Measurements from ENCODE around the gene CELA2A. TPM values are rescaled to one million over a fixed set of nuclear protein-coding genes. Genes with fewer than 3 reads are reported as not detected.
A peak's percentile ranks its signal among the peaks of the same experiment; 100 is the strongest.

The CELA2A gene
- total RNA-seq, 5 donors from 2014 or later (not counting 1 experiment from before 2014, with no cell fraction given), result 1.3 to 1.8 (median 1.5) TPM; not detected in 2

GRCh38 chr1:15492596-15492995 is 36.1 kb downstream of the CELA2A start:
- Histone ChIP-seq H3K4me1 (ENCODE audit: control insufficient read depth in 1 of 2, extremely low read depth in 1 of 2, insufficient read depth in 2 of 2, low read length in 2 of 2) (no peaks in the 10 kb centered on the region), H3K27ac (ENCODE audit: low read length) (no peak overlapping the region), H3K9me3 (no peaks in the 10 kb centered on the region), H3K4me3 (ENCODE audit: control insufficient read depth in 1 of 2, extremely low read depth in 1 of 2, low read length in 1 of 2) (no peak overlapping the region), H3K27me3 (replicated peaks in 1 of 2; ENCODE audit: control insufficient read depth in 2 of 2, extremely low read depth in 1 of 2, insufficient read depth in 2 of 2, low read length in 1 of 2) (no peaks in the 10 kb centered on the region), H3K36me3 (ENCODE audit: control insufficient read depth in 2 of 2, extremely low read depth in 1 of 2, insufficient read depth in 1 of 2, low read length in 1 of 2) (peaks cover 9 to 18% of the 10 kb centered on the region in 2 donors)
- H3K36me3 Mint-ChIP-seq, result peaks cover 48% of the 10 kb centered on the region
- H3K27me3 Mint-ChIP-seq, result no peaks in the 10 kb centered on the region
- ATAC-seq (replicated peaks in 1 of 4), result no peak
- ChIA-PET POLR2A (no interaction called here), CTCF (no interaction called here)
- DNase-seq, result no peak
- no peak overlapping the region for H3K4me3 Mint-ChIP-seq
- WGBS (ENCODE audit: insufficient coverage), result 100% methylated on average over 1 of the region's 5 CpGs
- H3K4me1 Mint-ChIP-seq, result peaks cover 0 to 3% (median 0%) of the 10 kb centered on the region in 3 donors
- no peaks in the 10 kb centered on the region for H3K9me3 Mint-ChIP-seq
- no peak overlapping the region for H3K27ac Mint-ChIP-seq

GRCh38 chr1:15493869-15494390 is 37.4 kb downstream of the CELA2A start:
- Histone ChIP-seq H3K36me3 (ENCODE audit: control insufficient read depth in 2 of 2, extremely low read depth in 1 of 2, insufficient read depth in 1 of 2, low read length in 1 of 2) (peaks cover 9 to 18% of the 10 kb centered on the region in 2 donors), H3K27me3 (replicated peaks in 1 of 2; ENCODE audit: control insufficient read depth in 2 of 2, extremely low read depth in 1 of 2, insufficient read depth in 2 of 2, low read length in 1 of 2) (no peaks in the 10 kb centered on the region), H3K4me3 (ENCODE audit: control insufficient read depth in 1 of 2, extremely low read depth in 1 of 2, low read length in 1 of 2) (no peak overlapping the region), H3K27ac (ENCODE audit: low read length) (no peak overlapping the region), H3K4me1 (ENCODE audit: control insufficient read depth in 1 of 2, extremely low read depth in 1 of 2, insufficient read depth in 2 of 2, low read length in 2 of 2) (no peaks in the 10 kb centered on the region), H3K9me3 (no peaks in the 10 kb centered on the region)
- no peak for ATAC-seq (replicated peaks in 1 of 4)
- no peak for DNase-seq
- Mint-ChIP-seq H3K36me3 (peaks cover 53% of the 10 kb centered on the region), H3K27me3 (no peaks in the 10 kb centered on the region), H3K9me3 (no peaks in the 10 kb centered on the region), H3K27ac (no peak overlapping the region), H3K4me1 (peaks cover 0 to 3% (median 0%) of the 10 kb centered on the region in 3 donors), H3K4me3 (no peak overlapping the region)
- ChIA-PET POLR2A (no interaction called here), CTCF (no interaction called here)
- WGBS (ENCODE audit: insufficient coverage), result 95% methylated on average over 6 of the region's 9 CpGs

- DNase-seq (no peak), ATAC-seq (replicated peaks in 1 of 4) (no peak)
- Mint-ChIP-seq H3K9me3 (no peaks in the 10 kb centered on the region), H3K27ac (no peak overlapping the region), H3K36me3 (peaks cover 33% of the 10 kb centered on the region), H3K27me3 (no peaks in the 10 kb centered on the region), H3K4me3 (no peak overlapping the region), H3K4me1 (no peaks in the 10 kb centered on the region)
- Histone ChIP-seq H3K9me3 (no peaks in the 10 kb centered on the region), H3K4me1 (ENCODE audit: control insufficient read depth in 1 of 2, extremely low read depth in 1 of 2, insufficient read depth in 2 of 2, low read length in 2 of 2) (no peaks in the 10 kb centered on the region), H3K27ac (ENCODE audit: low read length) (no peak overlapping the region), H3K4me3 (ENCODE audit: control insufficient read depth in 1 of 2, extremely low read depth in 1 of 2, low read length in 1 of 2) (no peak overlapping the region), H3K36me3 (ENCODE audit: control insufficient read depth in 2 of 2, extremely low read depth in 1 of 2, insufficient read depth in 1 of 2, low read length in 1 of 2) (peaks cover 5 to 23% of the 10 kb centered on the region in 2 donors), H3K27me3 (replicated peaks in 1 of 2; ENCODE audit: control insufficient read depth in 2 of 2, extremely low read depth in 1 of 2, insufficient read depth in 2 of 2, low read length in 1 of 2) (no peaks in the 10 kb centered on the region)
- ChIA-PET CTCF (no interaction called here), POLR2A (no interaction called here)
- 97% methylated on average over 10 of the region's 19 CpGs for WGBS (ENCODE audit: insufficient coverage)
Observed at GRCh38 chr1:15500184-15501178, 43.9 kb downstream of the CELA2A start.

GRCh38 chr1:15501208-15502032 is 44.9 kb downstream of the CELA2A start:
- H3K9me3 ChIP-seq, result no peaks in the 10 kb centered on the region
- no peak overlapping the region for H3K27ac Mint-ChIP-seq
- no peak overlapping the region for H3K27ac ChIP-seq (ENCODE audit: low read length)
- H3K36me3 Mint-ChIP-seq, result peaks cover 24% of the 10 kb centered on the region
- H3K9me3 Mint-ChIP-seq, result no peaks in the 10 kb centered on the region
- ChIA-PET CTCF (no interaction called here), POLR2A (no interaction called here)
- ATAC-seq (replicated peaks in 1 of 4), result peak; percentile 48 to 63 (median 51)
- no peaks in the 10 kb centered on the region for H3K27me3 Mint-ChIP-seq
- H3K4me1 Mint-ChIP-seq, result no peaks in the 10 kb centered on the region
- DNase-seq, result peak in 31 of 35 experiments; percentile 6 to 59 (median 33)
- H3K4me3 Mint-ChIP-seq, result no peak overlapping the region
- H3K4me1 ChIP-seq (ENCODE audit: control insufficient read depth in 1 of 2, extremely low read depth in 1 of 2, insufficient read depth in 2 of 2, low read length in 2 of 2), result no peaks in the 10 kb centered on the region
- WGBS (ENCODE audit: insufficient coverage), result 28% methylated on average over 6 of the region's 17 CpGs
- H3K4me3 ChIP-seq (ENCODE audit: control insufficient read depth in 1 of 2, extremely low read depth in 1 of 2, low read length in 1 of 2), result no peak overlapping the region
- no peaks in the 10 kb centered on the region for H3K27me3 ChIP-seq (replicated peaks in 1 of 2; ENCODE audit: control insufficient read depth in 2 of 2, extremely low read depth in 1 of 2, insufficient read depth in 2 of 2, low read length in 1 of 2)
- peaks cover 5 to 29% of the 10 kb centered on the region in 2 donors for H3K36me3 ChIP-seq (ENCODE audit: control insufficient read depth in 2 of 2, extremely low read depth in 1 of 2, insufficient read depth in 1 of 2, low read length in 1 of 2)

GRCh38 chr1:15504436-15504835 is 47.9 kb downstream of the CELA2A start:
- CTCF ChIA-PET, result no interaction called here
- DNase-seq (no peak), ATAC-seq (replicated peaks in 1 of 4) (no peak)

GRCh38 chr1:15506831-15507230 is 50.3 kb downstream of the CELA2A start:
- Histone ChIP-seq H3K36me3 (ENCODE audit: control insufficient read depth in 2 of 2, extremely low read depth in 1 of 2, insufficient read depth in 1 of 2, low read length in 1 of 2) (peaks cover 5 to 27% of the 10 kb centered on the region in 2 donors), H3K4me1 (ENCODE audit: control insufficient read depth in 1 of 2, extremely low read depth in 1 of 2, insufficient read depth in 2 of 2, low read length in 2 of 2) (no peaks in the 10 kb centered on the region), H3K9me3 (no peaks in the 10 kb centered on the region), H3K27ac (ENCODE audit: low read length) (no peak overlapping the region), H3K27me3 (replicated peaks in 1 of 2; ENCODE audit: control insufficient read depth in 2 of 2, extremely low read depth in 1 of 2, insufficient read depth in 2 of 2, low read length in 1 of 2) (no peaks in the 10 kb centered on the region), H3K4me3 (ENCODE audit: control insufficient read depth in 1 of 2, extremely low read depth in 1 of 2, low read length in 1 of 2) (no peak overlapping the region)
- WGBS (ENCODE audit: insufficient coverage), result 93% methylated on average over 8 of the region's 17 CpGs
- H3K4me3 Mint-ChIP-seq, result no peak overlapping the region
- H3K36me3 Mint-ChIP-seq, result peaks cover 20% of the 10 kb centered on the region
- CTCF ChIA-PET, result no interaction called here
- POLR2A ChIA-PET, result no interaction called here
- DNase-seq (no peak), ATAC-seq (replicated peaks in 1 of 4) (no peak)
- peaks cover 0 to 7% (median 5%) of the 10 kb centered on the region in 3 donors for H3K4me1 Mint-ChIP-seq
- no peaks in the 10 kb centered on the region for H3K27me3 Mint-ChIP-seq
- H3K27ac Mint-ChIP-seq, result no peak overlapping the region
- no peaks in the 10 kb centered on the region for H3K9me3 Mint-ChIP-seq

More at GRCh38 chr1:15504436-15504835, 47.9 kb downstream of the CELA2A start:
- Histone ChIP-seq H3K27ac (ENCODE audit: low read length) (no peak overlapping the region), H3K9me3 (no peaks in the 10 kb centered on the region), H3K27me3 (replicated peaks in 1 of 2; ENCODE audit: control insufficient read depth in 2 of 2, extremely low read depth in 1 of 2, insufficient read depth in 2 of 2, low read length in 1 of 2) (no peaks in the 10 kb centered on the region), H3K36me3 (ENCODE audit: control insufficient read depth in 2 of 2, extremely low read depth in 1 of 2, insufficient read depth in 1 of 2, low read length in 1 of 2) (peaks cover 5 to 37% of the 10 kb centered on the region in 2 donors), H3K4me3 (ENCODE audit: control insufficient read depth in 1 of 2, extremely low read depth in 1 of 2, low read length in 1 of 2) (no peak overlapping the region), H3K4me1 (ENCODE audit: control insufficient read depth in 1 of 2, extremely low read depth in 1 of 2, insufficient read depth in 2 of 2, low read length in 2 of 2) (no peaks in the 10 kb centered on the region)
- Mint-ChIP-seq H3K4me1 (no peaks in the 10 kb centered on the region), H3K27me3 (no peaks in the 10 kb centered on the region), H3K9me3 (no peaks in the 10 kb centered on the region), H3K27ac (no peak overlapping the region), H3K4me3 (no peak overlapping the region), H3K36me3 (peaks cover 23% of the 10 kb centered on the region)
- 93% methylated on average over 3 of the region's 4 CpGs for WGBS (ENCODE audit: insufficient coverage)
- POLR2A ChIA-PET, result no interaction called here
